Measurements from ENCODE around the gene TJP1.
"Not testable (repeated sequence)": the region's sequence is repeated elsewhere in the genome, so short reads cannot be mapped to it uniquely, and the experiment has no call there.

The TJP1 gene

GRCh38 chr15:29674661-29675533 lies 147.4 kb downstream of the TJP1 start:
- peak overlapping the region; percentile 48 for H3K4me3 ChIP-seq (ENCODE audit: low read depth, low read length)
- in situ Hi-C loops (cut with HindIII; ENCODE audit: low sequenced_read_pairs), result no loop called here
- TF ChIP-seq, protein P1, sequence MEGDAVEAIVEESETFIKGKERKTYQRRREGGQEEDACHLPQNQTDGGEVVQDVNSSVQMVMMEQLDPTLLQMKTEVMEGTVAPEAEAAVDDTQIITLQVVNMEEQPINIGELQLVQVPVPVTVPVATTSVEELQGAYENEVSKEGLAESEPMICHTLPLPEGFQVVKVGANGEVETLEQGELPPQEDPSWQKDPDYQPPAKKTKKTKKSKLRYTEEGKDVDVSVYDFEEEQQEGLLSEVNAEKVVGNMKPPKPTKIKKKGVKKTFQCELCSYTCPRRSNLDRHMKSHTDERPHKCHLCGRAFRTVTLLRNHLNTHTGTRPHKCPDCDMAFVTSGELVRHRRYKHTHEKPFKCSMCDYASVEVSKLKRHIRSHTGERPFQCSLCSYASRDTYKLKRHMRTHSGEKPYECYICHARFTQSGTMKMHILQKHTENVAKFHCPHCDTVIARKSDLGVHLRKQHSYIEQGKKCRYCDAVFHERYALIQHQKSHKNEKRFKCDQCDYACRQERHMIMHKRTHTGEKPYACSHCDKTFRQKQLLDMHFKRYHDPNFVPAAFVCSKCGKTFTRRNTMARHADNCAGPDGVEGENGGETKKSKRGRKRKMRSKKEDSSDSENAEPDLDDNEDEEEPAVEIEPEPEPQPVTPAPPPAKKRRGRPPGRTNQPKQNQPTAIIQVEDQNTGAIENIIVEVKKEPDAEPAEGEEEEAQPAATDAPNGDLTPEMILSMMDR (IDR thresholded peaks at IDR 0.05; ENCODE audit: low read depth, low read length, missing control alignments), result no peak
- DNase-seq (ENCODE audit: low read depth), result no peak

- no peak for DNase-seq (ENCODE audit: low read depth)
- in situ Hi-C loops (cut with HindIII; ENCODE audit: low sequenced_read_pairs), result no loop called here
- H3K4me3 ChIP-seq (ENCODE audit: low read depth, low read length), result no peak overlapping the region
- TF ChIP-seq, protein P1 (IDR thresholded peaks at IDR 0.05; ENCODE audit: low read depth, low read length, missing control alignments), result no peak
Observed at GRCh38 chr15:29672923-29673809, 149.1 kb downstream of the TJP1 start.

DNA sequence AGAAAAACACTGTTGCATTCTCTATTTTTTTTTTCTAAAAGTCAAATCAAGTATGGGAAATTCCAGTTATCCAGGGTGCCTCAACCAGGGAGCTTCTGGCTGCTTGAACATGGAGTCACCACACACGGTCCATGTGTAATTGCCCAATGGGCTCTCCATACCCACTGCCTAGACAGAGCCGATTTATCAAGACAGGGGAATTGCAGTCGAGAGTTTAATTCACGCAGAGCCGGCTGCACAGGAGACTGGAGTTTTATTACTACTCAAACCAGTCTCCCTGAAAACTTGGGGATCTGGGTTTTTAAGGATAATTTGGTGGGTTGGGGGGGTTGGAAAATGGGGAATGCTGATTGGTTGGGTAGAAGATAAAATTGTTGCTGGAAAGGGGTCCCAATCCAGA lies 149.8 kb downstream of the TJP1 start:
- no peak overlapping the region for H3K4me3 ChIP-seq (ENCODE audit: low read depth, low read length)
- DNase-seq (ENCODE audit: low read depth), result no peak
- TF ChIP-seq, protein P1 (IDR thresholded peaks at IDR 0.05; ENCODE audit: low read depth, low read length, missing control alignments), result no peak
- in situ Hi-C loops (cut with HindIII; ENCODE audit: low sequenced_read_pairs), result no loop called here

GRCh38 chr15:29672046-29672445 lies 150.2 kb downstream of the TJP1 start:
- H3K4me3 ChIP-seq (ENCODE audit: low read depth, low read length); DNase-seq (ENCODE audit: low read depth); in situ Hi-C loops (cut with HindIII; ENCODE audit: low sequenced_read_pairs): not testable (repeated sequence)

DNA sequence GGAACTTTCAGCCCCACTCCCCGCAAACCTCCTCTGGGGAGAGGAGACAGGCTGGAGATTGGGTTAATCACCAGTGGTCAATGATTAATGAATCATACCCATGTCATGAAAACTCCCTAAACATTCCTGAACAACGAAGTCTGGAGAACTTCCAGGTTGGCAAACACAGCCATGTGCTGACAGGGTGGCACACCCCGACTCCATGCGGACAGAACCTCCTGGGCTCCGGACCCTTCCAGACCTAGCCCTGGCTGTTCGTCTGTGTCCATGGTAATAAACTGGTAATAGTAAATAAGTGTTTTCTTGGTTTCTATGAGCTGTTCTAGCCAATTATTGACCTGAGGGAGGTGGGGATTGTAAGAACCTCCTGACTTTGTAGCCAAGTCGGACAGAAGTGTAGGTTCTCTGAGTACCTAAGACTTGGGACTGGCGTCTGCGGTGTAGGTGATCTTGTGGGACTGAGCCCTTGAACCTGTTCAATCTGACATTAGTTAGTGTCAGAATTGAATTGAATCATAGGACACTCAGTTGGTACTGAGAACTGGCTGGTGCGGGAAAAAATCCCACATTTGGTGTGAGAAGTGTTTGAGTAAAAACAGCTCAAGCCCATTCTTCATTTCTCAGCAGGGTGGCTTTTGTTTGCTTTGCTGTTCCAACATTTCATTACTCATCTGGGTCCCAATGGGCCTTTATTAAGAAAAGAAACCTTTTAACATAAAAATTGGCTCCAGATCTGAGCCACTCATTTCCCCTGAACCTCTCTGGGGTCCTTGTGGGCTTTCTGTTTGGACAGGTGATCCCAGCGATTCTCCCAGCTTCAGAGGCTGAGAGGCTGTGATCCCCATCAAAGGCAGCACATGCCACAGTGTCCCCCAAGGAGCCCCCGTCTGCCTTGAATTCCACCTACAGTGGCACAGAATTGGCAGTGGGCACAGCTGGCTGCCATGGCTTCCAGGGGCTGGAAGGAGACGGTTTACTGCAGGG lies 151.0 kb downstream of the TJP1 start:
- no peak overlapping the region for H3K4me3 ChIP-seq (ENCODE audit: low read depth, low read length)
- peak; percentile 91 for DNase-seq (ENCODE audit: low read depth)
- in situ Hi-C loops (cut with HindIII; ENCODE audit: low sequenced_read_pairs), result no loop called here
- TF ChIP-seq, protein P1 (IDR thresholded peaks at IDR 0.05; ENCODE audit: low read depth, low read length, missing control alignments), result no peak

GRCh38 chr15:29670266-29670665 lies 152.0 kb downstream of the TJP1 start:
- TF ChIP-seq, protein P1 (IDR thresholded peaks at IDR 0.05; ENCODE audit: low read depth, low read length, missing control alignments), result no peak
- in situ Hi-C loops (cut with HindIII; ENCODE audit: low sequenced_read_pairs), result no loop called here
- no peak overlapping the region for H3K4me3 ChIP-seq (ENCODE audit: low read depth, low read length)
- no peak for DNase-seq (ENCODE audit: low read depth)
